Lower leg skin (tissue), 4 donors: ENCODE measurements around the gene MRPL41. TPM values are rescaled to one million over a fixed set of nuclear protein-coding genes. Genes with fewer than 3 reads are reported as not detected.
"Not testable (repeated sequence)": the region's sequence is repeated elsewhere in the genome, so short reads cannot be mapped to it uniquely, and the experiment has no call there.

Experiments
- DNase-seq, 2 donors: peaks; one replicate each; pipeline ENCODE4 v3.0.0-alpha.2; 2019; ENCODE audit warnings: low spot score in 2 of 2
- H3K4me3 ChIP-seq: fragments of 200-600 bp; sonication (generic); 2 replicates; pipeline ENCODE4 v1.5.1; 2017; ENCODE audit warnings: mild to moderate bottlenecking, low read depth; ENCODE audit not compliant: poor library complexity, severe bottlenecking
- CTCF ChIP-seq, 3 donors: fragments of 450-650 bp; IDR thresholded peaks; one replicate each; pipeline ENCODE4 v1.5.1; 2016; ENCODE audit warnings: antibody characterized with exemption in 3 of 3, mild to moderate bottlenecking in 3 of 3, moderate library complexity in 2 of 3
- POLR2A ChIP-seq, 2 donors: fragments of 450-650 bp; IDR thresholded peaks; one replicate each; pipeline ENCODE4 v1.6.1; 2016 to 2017; ENCODE audit warnings: antibody characterized with exemption in 2 of 2, mild to moderate bottlenecking in 1 of 2, moderate library complexity in 1 of 2
- WGBS, 2 donors: methylation state at CpG; one replicate each; pipeline ENCODE4 v1.1.5; 2018; 5-methylcytosine and 5-hydroxymethylcytosine counted together
- intact Hi-C: fragments of 100-400 bp; cut with DNase I; formaldehyde crosslinking; loops from one replicate; pipeline ENCODE4 v1.15.0; 2023; ENCODE audit warnings: low total_unique reads
- total RNA-seq, 4 donors: library from RNA; depleted of rRNA; stranded (reverse); fragments of >200 nt; gene quantifications; one replicate each; pipeline ENCODE4 v1.1.0, GENCODE V29; 2016

Gene MRPL41
- total RNA-seq, 4 donors from 2014 or later, result 54.6 to 61.8 (median 58.5) TPM

GRCh38 chr9:137534256-137535119 is 17.2 kb upstream of the MRPL41 start:
- intact Hi-C loops, result no loop called here
- H3K4me3 ChIP-seq, result no peak overlapping the region
- no peak for DNase-seq
- whole genome bisulfite sequencing, 2 donors, result 41 to 53% methylated on average over 17 to 19 of the region's 19 CpGs
- TF ChIP-seq POLR2A (IDR thresholded peaks at IDR 0.05), result no peak
- TF ChIP-seq CTCF (IDR thresholded peaks at IDR 0.05), result no peak

GRCh38 chr9:137535120-137535428 is 16.6 kb upstream of the MRPL41 start:
- no peak overlapping the region for H3K4me3 ChIP-seq
- intact Hi-C loops, result no loop called here
- TF ChIP-seq CTCF (IDR thresholded peaks at IDR 0.05), result no peak
- TF ChIP-seq POLR2A (IDR thresholded peaks at IDR 0.05), result no peak
- no peak for DNase-seq

- H3K4me3 ChIP-seq, DNase-seq, intact Hi-C loops: not testable (repeated sequence)
- 78 to 80% methylated on average over 16 of the region's 16 CpGs for WGBS, 2 donors
Measured at GRCh38 chr9:137536594-137537131, 15.0 kb upstream of the MRPL41 start.

- no peak overlapping the region for H3K4me3 ChIP-seq
- DNase-seq, result no peak
- TF ChIP-seq POLR2A (IDR thresholded peaks at IDR 0.05) (no peak), CTCF (IDR thresholded peaks at IDR 0.05) (no peak)
- intact Hi-C loops, result no loop called here
- 94 to 95% methylated on average over 15 to 16 of the region's 16 CpGs for WGBS, 2 donors
Measured at GRCh38 chr9:137538058-137538457, 13.6 kb upstream of the MRPL41 start.

- no peak for TF ChIP-seq CTCF (IDR thresholded peaks at IDR 0.05)
- no peak for TF ChIP-seq POLR2A (IDR thresholded peaks at IDR 0.05)
- DNase-seq, result no peak
- no peak overlapping the region for H3K4me3 ChIP-seq
- WGBS, 2 donors, result 89% methylated on average over 18 of the region's 18 CpGs
- intact Hi-C loops, result no loop called here
Measured at GRCh38 chr9:137540536-137540935, 11.1 kb upstream of the MRPL41 start.

- intact Hi-C loops, result no loop called here
Measured at GRCh38 chr9:137542486-137542885, 9.2 kb upstream of the MRPL41 start.

More at GRCh38 chr9:137542486-137542885, 9.2 kb upstream of the MRPL41 start:
- TF ChIP-seq POLR2A (IDR thresholded peaks at IDR 0.05), result no peak
- TF ChIP-seq CTCF (IDR thresholded peaks at IDR 0.05), result no peak
- WGBS, 2 donors, result 92% methylated on average over 20 of the region's 20 CpGs
- no peak for DNase-seq
- H3K4me3 ChIP-seq, result no peak overlapping the region
